Measurements from ENCODE around the gene TRIM47. TPM values are rescaled to one million over a fixed set of nuclear protein-coding genes. Genes with fewer than 3 reads are reported as not detected.

TRIM47 gene
- polyA plus RNA-seq, 3 donors from 2014 or later = 3.2 to 4.0 (median 3.9) TPM

GRCh38 chr17:75829747-75830146 is 48.6 kb downstream of the TRIM47 start:
- Mint-ChIP-seq H3K27ac (peak overlapping the region; percentile 39 to 99 (median 76)), H3K4me1 (peaks cover 44 to 49% of the 10 kb centered on the region in 2 donors), H3K36me3 (peaks cover 0 to 11% (median 7%) of the 10 kb centered on the region in 3 donors), H3K27me3 (ENCODE audit: low read depth in 3 of 3) (peaks cover 2 to 27% (median 7%) of the 10 kb centered on the region in 3 donors), H3K4me3 (no peak overlapping the region), H3K9me3 (no peaks in the 10 kb centered on the region)
- no peak for DNase-seq

DNA sequence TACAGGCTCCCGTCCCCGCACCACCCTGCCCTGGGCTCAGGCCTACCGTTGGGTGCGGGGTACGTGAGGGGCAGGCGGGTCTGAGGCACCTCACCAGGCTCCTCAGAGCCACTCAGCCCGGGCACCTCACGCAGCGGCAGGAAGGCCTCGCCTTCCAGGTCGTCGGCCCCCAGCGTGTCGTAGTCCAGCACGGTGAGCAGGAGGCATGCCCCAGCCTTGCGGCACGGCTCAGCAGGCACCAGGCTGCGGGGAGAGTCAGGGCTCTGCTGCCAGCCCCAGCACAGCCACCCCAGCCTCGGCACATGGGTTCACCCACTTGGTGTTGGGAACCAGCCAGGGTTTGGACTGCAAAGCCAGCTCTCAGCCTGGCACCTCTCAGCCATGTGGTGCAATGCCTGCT is 49.6 kb downstream of the TRIM47 start:
- H3K9me3 Mint-ChIP-seq = no peaks in the 10 kb centered on the region

DNA sequence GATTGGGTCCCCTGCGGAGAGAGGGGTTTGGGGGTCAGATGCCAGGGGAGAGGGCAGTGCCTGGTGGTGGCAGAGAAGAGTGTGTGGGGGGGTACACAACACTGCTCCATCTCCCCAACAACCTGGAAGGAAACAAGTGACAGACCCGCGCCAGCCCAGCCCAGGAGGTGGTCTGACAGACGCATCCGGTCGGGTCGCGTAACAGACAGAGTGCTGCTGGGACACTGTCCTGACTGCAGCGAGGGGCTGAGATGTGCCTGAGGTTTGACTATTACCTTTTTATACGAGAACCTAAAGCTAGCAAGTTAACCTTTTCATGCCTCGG is 50.3 kb downstream of the TRIM47 start:
- Mint-ChIP-seq H3K27me3 (ENCODE audit: low read depth in 3 of 3) (peaks cover 0 to 26% (median 4%) of the 10 kb centered on the region in 3 donors), H3K4me3 (peak overlapping the region; percentile 27 to 77 (median 64)), H3K4me1 (peaks cover 28 to 36% of the 10 kb centered on the region in 2 donors), H3K9me3 (no peaks in the 10 kb centered on the region), H3K36me3 (peaks cover 0 to 8% (median 4%) of the 10 kb centered on the region in 3 donors), H3K27ac (peak overlapping the region; percentile 88 to 97 (median 94))
- DNase-seq = no peak

More for the DNA sequence above, 49.6 kb downstream of the TRIM47 start:
- no peak for DNase-seq
- Mint-ChIP-seq H3K4me3 (no peak overlapping the region), H3K4me1 (peaks cover 35 to 43% of the 10 kb centered on the region in 2 donors), H3K27ac (peak overlapping the region in 3 of 6 donors; percentile 64 to 99 (median 74)), H3K27me3 (ENCODE audit: low read depth in 3 of 3) (peaks cover 2 to 27% (median 7%) of the 10 kb centered on the region in 3 donors), H3K36me3 (peaks cover 0 to 8% (median 4%) of the 10 kb centered on the region in 3 donors)

DNA sequence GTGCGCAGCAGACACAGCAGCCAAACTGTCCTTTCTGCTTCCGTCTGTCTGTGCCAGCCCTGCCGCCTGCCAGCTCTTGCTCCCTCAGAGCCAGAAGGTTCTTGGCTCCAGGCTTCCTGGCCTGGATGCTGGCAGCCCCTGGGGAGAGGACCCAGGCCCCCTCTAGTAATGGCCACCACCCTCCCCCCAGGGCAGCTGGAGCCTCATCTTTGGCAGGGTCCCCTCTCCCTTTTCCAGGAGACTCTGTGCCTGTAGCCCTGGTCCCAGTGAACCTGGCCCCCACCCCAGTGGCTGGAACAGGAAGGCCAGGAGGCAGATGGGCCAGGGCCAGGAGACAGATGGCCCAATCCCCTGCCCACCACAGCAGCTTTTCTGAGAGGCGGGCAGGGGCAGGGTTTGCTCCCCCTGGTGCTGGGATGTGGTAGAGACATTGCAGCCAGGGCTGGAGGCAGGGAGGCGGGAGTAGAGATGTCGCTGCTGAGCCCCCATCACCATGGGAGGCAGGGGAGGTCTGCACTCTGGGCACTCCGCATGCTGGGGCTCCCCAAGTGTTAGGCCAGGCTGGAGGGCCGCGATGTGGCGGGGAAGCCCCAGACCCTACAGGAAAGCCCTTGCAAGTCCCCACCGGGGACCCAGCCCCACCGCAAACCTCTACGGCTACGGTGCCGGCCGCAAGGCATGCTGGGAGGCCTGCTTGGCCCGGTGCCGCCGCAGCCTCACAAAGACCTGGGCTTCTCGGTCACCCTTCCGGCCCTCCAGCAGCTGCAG is 50.9 kb downstream of the TRIM47 start:
- Mint-ChIP-seq H3K4me1 (peaks cover 22 to 32% of the 10 kb centered on the region in 2 donors), H3K4me3 (peak overlapping the region; percentile 45 to 77 (median 64)), H3K9me3 (no peaks in the 10 kb centered on the region), H3K36me3 (peaks cover 0 to 8% (median 4%) of the 10 kb centered on the region in 3 donors), H3K27me3 (ENCODE audit: low read depth in 3 of 3) (peaks cover 0 to 26% (median 4%) of the 10 kb centered on the region in 3 donors), H3K27ac (peak overlapping the region; percentile 88 to 97 (median 94))
- DNase-seq = peak; percentile 81 to 84 (median 83)

DNA sequence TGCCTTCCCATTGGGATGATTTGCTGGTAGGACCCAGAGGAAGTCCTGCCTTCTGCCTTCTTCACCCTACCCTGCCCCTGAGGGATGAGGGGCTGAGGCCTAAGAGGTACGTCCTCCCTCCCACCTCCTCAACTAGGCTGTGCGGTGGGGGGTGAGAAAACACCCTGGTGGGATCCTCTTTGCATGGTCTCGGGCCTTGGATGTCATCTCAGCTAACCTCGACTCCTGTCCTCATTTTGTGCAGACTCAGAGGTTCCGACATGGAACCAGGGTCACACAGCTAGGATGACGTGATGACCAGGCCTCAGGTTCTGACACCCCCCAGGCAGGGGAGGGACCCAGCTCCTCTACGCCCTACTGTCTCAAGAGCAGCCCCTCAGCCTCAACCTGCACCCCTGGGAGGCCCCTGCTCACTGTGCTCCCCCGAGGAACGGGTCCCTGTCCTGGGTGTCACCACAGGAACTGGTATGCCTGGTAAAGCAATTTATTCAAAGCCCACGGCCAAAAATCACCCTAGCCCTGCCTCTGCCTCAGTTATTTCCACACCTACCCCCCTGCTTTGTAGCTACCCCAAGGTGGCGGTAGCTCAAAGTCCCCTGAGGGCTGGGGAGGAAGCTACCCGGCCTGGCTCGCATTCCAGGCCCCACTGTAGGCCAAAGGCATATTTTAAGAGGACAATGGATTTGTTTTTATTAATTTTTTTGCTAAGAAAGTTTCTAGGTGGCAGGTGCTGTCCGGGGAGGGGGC is 51.6 kb downstream of the TRIM47 start:
- peaks cover 15 to 24% of the 10 kb centered on the region in 2 donors for H3K4me1 Mint-ChIP-seq
- H3K9me3 Mint-ChIP-seq = no peaks in the 10 kb centered on the region
- H3K4me3 Mint-ChIP-seq = peak overlapping the region in 3 of 5 donors; percentile 12 to 49 (median 33)
- DNase-seq = peak in 1 of 3 donors; percentile 26
- peaks cover 0 to 3% (median 0%) of the 10 kb centered on the region in 3 donors for H3K36me3 Mint-ChIP-seq
- H3K27ac Mint-ChIP-seq = peak overlapping the region; percentile 62 to 95 (median 92)
- H3K27me3 Mint-ChIP-seq (ENCODE audit: low read depth in 3 of 3) = peaks cover 0 to 19% (median 0%) of the 10 kb centered on the region in 3 donors

- Mint-ChIP-seq H3K27me3 (ENCODE audit: low read depth in 3 of 3) (peaks cover 2 to 19% (median 3%) of the 10 kb centered on the region in 3 donors), H3K4me3 (no peak overlapping the region)
Measured at GRCh38 chr17:75825748-75826370, 52.5 kb downstream of the TRIM47 start.

DNA sequence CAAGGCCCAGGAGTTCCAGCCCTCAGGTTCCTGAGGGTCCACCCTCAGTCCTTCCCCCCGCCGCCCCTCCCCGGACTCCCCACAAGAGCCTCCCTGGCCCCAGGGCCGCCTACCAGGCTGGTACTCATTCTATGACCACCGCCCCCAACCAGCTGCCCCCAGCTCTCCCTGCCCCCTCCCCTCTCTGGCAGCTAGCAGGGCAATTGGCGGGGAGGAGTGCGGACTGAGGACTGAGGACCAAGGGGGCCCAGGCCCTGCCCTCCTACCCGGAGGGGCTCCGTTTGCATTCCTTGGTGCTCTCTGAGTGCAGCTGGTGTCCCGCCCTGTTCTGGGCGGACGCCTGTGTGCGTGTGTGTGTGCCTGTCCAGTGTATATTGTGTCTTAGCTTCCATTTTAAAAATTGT is 53.2 kb downstream of the TRIM47 start:
- peaks cover 3 to 19% (median 4%) of the 10 kb centered on the region in 3 donors for H3K27me3 Mint-ChIP-seq (ENCODE audit: low read depth in 3 of 3)
- H3K9me3 Mint-ChIP-seq = no peaks in the 10 kb centered on the region
- H3K27ac Mint-ChIP-seq = peak overlapping the region in 5 of 6 donors; percentile 39 to 92 (median 59)
- DNase-seq = no peak
- no peak overlapping the region for H3K4me3 Mint-ChIP-seq
- peaks cover 20 to 21% of the 10 kb centered on the region in 2 donors for H3K4me1 Mint-ChIP-seq
- peaks cover 0 to 4% (median 0%) of the 10 kb centered on the region in 3 donors for H3K36me3 Mint-ChIP-seq

More at GRCh38 chr17:75825748-75826370, 52.5 kb downstream of the TRIM47 start:
- Mint-ChIP-seq H3K9me3 (no peaks in the 10 kb centered on the region), H3K36me3 (peaks cover 0 to 5% (median 0%) of the 10 kb centered on the region in 3 donors), H3K27ac (peak overlapping the region; percentile 39 to 92 (median 60)), H3K4me1 (peaks cover 20 to 23% of the 10 kb centered on the region in 2 donors)
- DNase-seq = no peak

- Mint-ChIP-seq H3K4me1 (peaks cover 18 to 20% of the 10 kb centered on the region in 2 donors), H3K27me3 (ENCODE audit: low read depth in 3 of 3) (peaks cover 3 to 17% (median 4%) of the 10 kb centered on the region in 3 donors), H3K4me3 (no peak overlapping the region), H3K36me3 (peaks cover 0 to 4% (median 0%) of the 10 kb centered on the region in 3 donors), H3K27ac (peak overlapping the region in 5 of 6 donors; percentile 14 to 42 (median 36)), H3K9me3 (no peaks in the 10 kb centered on the region)
- no peak for DNase-seq
Measured at GRCh38 chr17:75824666-75825065, 53.7 kb downstream of the TRIM47 start.

Other genes with a start within 250 kb of the TRIM47 start
- gene SMIM5, start 245.1 kb downstream of the TRIM47 start, polyA plus RNA-seq = 1 to 10 TPM in 1 of 3 donors, not detected in 2; 1.1 TPM
- 10 to 100 TPM in 2 of 3 donors, 1 to 10 TPM in 1; 7.0 to 18.1 (median 15.5) TPM for gene RECQL5, start 211.4 kb downstream of the TRIM47 start, polyA plus RNA-seq
- gene SAP30BP, start 211.2 kb downstream of the TRIM47 start, polyA plus RNA-seq = 10 to 100 TPM; 71.5 to 94.2 (median 80.1) TPM
- under 1 TPM in 1 of 3 donors, not detected in 2; 0.24 TPM for gene ITGB4, start 157.1 kb downstream of the TRIM47 start, polyA plus RNA-seq
- gene GALK1, start 113.4 kb downstream of the TRIM47 start, polyA plus RNA-seq = 10 to 100 TPM; 25.1 to 86.7 (median 30.7) TPM
- gene UNK, start 93.8 kb downstream of the TRIM47 start, polyA plus RNA-seq = 10 to 100 TPM; 26.0 to 48.4 (median 34.4) TPM
- gene UNC13D, start 34.2 kb downstream of the TRIM47 start, polyA plus RNA-seq = 100 to 1,000 TPM in 1 of 3 donors, 10 to 100 TPM in 2; 53.1 to 124 (median 57.5) TPM
- gene WBP2, start 23.2 kb downstream of the TRIM47 start, polyA plus RNA-seq = 10 to 100 TPM; 51.2 to 85.8 (median 69.1) TPM
- 10 to 100 TPM in 2 of 3 donors, 1 to 10 TPM in 1; 5.4 to 27.1 (median 18.7) TPM for gene TRIM65, start 18.4 kb upstream of the TRIM47 start, polyA plus RNA-seq
- gene MRPL38, start 26.3 kb upstream of the TRIM47 start, polyA plus RNA-seq = 10 to 100 TPM; 55.9 to 67.5 (median 64.0) TPM
- gene FBF1, start 62.5 kb upstream of the TRIM47 start, polyA plus RNA-seq = 1 to 10 TPM in 2 of 3 donors, not detected in 1; 1.6 to 7.6 TPM
- gene ACOX1, start 100.6 kb upstream of the TRIM47 start, polyA plus RNA-seq = 10 to 100 TPM; 16.1 to 23.9 (median 19.1) TPM
- gene TEN1, start 100.7 kb upstream of the TRIM47 start, polyA plus RNA-seq = 10 to 100 TPM; 40.2 to 53.0 (median 43.7) TPM
- 1 to 10 TPM in 2 of 3 donors, not detected in 1; 1.0 to 1.1 TPM for gene CDK3, start 122.3 kb upstream of the TRIM47 start, polyA plus RNA-seq
- not detected for gene EVPL, start 148.7 kb upstream of the TRIM47 start, polyA plus RNA-seq
- 10 to 100 TPM; 30.1 to 62.6 (median 61.0) TPM for gene SRP68, start 193.9 kb upstream of the TRIM47 start, polyA plus RNA-seq
- gene GALR2, start 196.2 kb upstream of the TRIM47 start, polyA plus RNA-seq = under 1 TPM in 1 of 3 donors, not detected in 2; 0.18 TPM
- under 1 TPM in 2 of 3 donors, not detected in 1; 0.59 to 0.60 TPM for gene ZACN, start 200.6 kb upstream of the TRIM47 start, polyA plus RNA-seq
- 10 to 100 TPM; 37.2 to 78.9 (median 56.9) TPM for gene EXOC7, start 225.2 kb upstream of the TRIM47 start, polyA plus RNA-seq

Measured in immature natural killer cell (primary cell).